D721Med (cell line): Measurements from ENCODE around the gene CLMP.
A peak's percentile ranks its signal among the peaks of the same experiment; 100 is the strongest.

ENCODE experiments used
- DNase-seq: peaks from one replicate; pipeline ENCODE4 v3.0.0; 2011; ENCODE audit warnings: low spot score; ENCODE audit not compliant: insufficient read length
- FAIRE-seq: peaks from 2 replicates; lab custom pipeline; 2011; peaks lifted over from hg19 to GRCh38; lab: Jason Lieb, UNC
- TF ChIP-seq, protein P1 (sequence below): IDR thresholded peaks from 2 replicates; pipeline ENCODE4 v1.5.1; 2012; ENCODE audit warnings: mild to moderate bottlenecking, control low read depth; ENCODE audit not compliant: insufficient read depth; ENCODE audit errors: missing control alignments

CLMP gene

GRCh38 chr11:123033895-123034294 lies 161.2 kb downstream of the CLMP start:
- no peak for FAIRE-seq
- DNase-seq: no peak
- TF ChIP-seq, protein P1, sequence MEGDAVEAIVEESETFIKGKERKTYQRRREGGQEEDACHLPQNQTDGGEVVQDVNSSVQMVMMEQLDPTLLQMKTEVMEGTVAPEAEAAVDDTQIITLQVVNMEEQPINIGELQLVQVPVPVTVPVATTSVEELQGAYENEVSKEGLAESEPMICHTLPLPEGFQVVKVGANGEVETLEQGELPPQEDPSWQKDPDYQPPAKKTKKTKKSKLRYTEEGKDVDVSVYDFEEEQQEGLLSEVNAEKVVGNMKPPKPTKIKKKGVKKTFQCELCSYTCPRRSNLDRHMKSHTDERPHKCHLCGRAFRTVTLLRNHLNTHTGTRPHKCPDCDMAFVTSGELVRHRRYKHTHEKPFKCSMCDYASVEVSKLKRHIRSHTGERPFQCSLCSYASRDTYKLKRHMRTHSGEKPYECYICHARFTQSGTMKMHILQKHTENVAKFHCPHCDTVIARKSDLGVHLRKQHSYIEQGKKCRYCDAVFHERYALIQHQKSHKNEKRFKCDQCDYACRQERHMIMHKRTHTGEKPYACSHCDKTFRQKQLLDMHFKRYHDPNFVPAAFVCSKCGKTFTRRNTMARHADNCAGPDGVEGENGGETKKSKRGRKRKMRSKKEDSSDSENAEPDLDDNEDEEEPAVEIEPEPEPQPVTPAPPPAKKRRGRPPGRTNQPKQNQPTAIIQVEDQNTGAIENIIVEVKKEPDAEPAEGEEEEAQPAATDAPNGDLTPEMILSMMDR: peak; percentile 28

DNA sequence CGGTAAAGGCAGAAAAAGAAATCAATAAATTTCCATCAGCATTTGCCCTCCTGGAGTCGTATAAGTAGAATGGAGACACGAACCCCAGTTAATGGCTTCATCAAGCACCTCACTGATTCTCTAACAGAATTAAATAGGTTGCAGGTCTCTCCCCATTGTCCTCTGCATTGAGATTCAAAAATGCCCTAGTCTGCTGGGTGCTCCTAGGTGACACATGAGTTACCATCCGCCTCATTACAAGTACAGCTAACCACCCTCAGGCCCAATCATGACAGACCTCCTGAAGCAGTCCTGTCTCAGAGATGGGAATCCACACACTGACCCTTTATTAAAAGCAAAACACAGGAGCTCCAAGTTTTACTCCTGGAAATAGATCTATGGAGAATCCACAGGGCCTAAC lies 164.5 kb downstream of the CLMP start:
- DNase-seq (no peak), FAIRE-seq (no peak)
- TF ChIP-seq, protein P1: no peak

DNA sequence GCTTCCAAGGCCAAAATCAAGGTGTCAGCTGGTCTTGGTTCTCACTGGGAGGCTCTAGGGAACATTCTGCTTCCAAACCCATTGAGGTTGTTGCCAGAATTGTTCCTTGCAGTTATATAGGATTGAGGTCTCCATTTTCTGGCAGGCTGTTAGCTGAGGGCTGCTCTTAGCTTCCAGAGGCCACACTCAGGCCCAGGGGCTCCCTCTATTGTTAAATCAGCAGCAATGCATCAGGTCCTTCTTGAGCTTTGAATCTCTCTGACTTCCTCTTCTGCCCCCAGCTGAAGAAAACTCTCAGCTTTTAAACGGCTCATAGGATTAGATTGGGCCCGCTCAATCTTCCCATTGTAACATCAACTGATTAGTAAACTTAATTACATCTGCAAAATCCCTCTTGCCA lies 174.1 kb downstream of the CLMP start:
- DNase-seq (no peak), FAIRE-seq (no peak)
- TF ChIP-seq, protein P1: peak; percentile 42
